IMR-90 (cell line): Measurements from ENCODE around the gene TMPRSS6.

ENCODE experiments used
- BHLHE40 ChIP-seq: fragments of 150-350 bp; IDR thresholded peaks from 2 replicates; pipeline ENCODE4 v1.6.1; 2016; ENCODE audit warnings: mild to moderate bottlenecking, low read depth, low read length
- CEBPB ChIP-seq: IDR thresholded peaks from 2 replicates; pipeline ENCODE4 v1.6.1; 2012; ENCODE audit warnings: low read depth, low read length, improper control_type of control experiment
- CHD1 ChIP-seq: IDR thresholded peaks from 2 replicates; pipeline ENCODE4 v1.6.1; 2012; ENCODE audit warnings: low read depth, low read length, improper control_type of control experiment
- CTCF ChIP-seq: conservative IDR thresholded peaks from 2 replicates; pipeline ENCODE4 v1.5.1; 2012; ENCODE audit warnings: mild to moderate bottlenecking, low read depth, low read length, improper control_type of control experiment
- FOS ChIP-seq: fragments of 150-350 bp; IDR thresholded peaks from 2 replicates; pipeline ENCODE4 v1.6.1; 2016; ENCODE audit warnings: low read depth, low read length
- MAFK ChIP-seq: IDR thresholded peaks from 2 replicates; pipeline ENCODE4 v1.6.1; 2012; ENCODE audit warnings: low read depth, low read length, improper control_type of control experiment
- MAZ ChIP-seq: IDR thresholded peaks from 2 replicates; pipeline ENCODE4 v1.6.1; 2012; ENCODE audit warnings: low read depth, mild to moderate bottlenecking, low read length, improper control_type of control experiment, moderate library complexity, borderline replicate concordance
- MXI1 ChIP-seq: IDR thresholded peaks from 2 replicates; pipeline ENCODE4 v1.6.1; 2012; ENCODE audit warnings: low read depth, mild to moderate bottlenecking, low read length, moderate library complexity, borderline replicate concordance
- POLR2A ChIP-seq: IDR thresholded peaks from 2 replicates; pipeline ENCODE4 v1.6.1; 2012; ENCODE audit warnings: mild to moderate bottlenecking, low read depth, low read length
- RAD21 ChIP-seq: IDR thresholded peaks from 2 replicates; pipeline ENCODE4 v1.6.1; 2012; ENCODE audit warnings: low read length, improper control_type of control experiment
- RFX5 ChIP-seq: IDR thresholded peaks from 2 replicates; pipeline ENCODE4 v1.8.0; 2012; ENCODE audit warnings: low read depth, mild to moderate bottlenecking, low read length, moderate library complexity
- SMC3 ChIP-seq: fragments of 150-350 bp; IDR thresholded peaks from 2 replicates; pipeline ENCODE4 v1.6.1; 2016; ENCODE audit warnings: low read depth, mild to moderate bottlenecking, antibody characterized with exemption, low read length, moderate library complexity
- USF2 ChIP-seq: fragments of 150-350 bp; IDR thresholded peaks from 2 replicates; pipeline ENCODE4 v1.6.1; 2017; ENCODE audit warnings: mild to moderate bottlenecking, antibody characterized with exemption, low read length, low read depth

- TF ChIP-seq CTCF (no peak), POLR2A (no peak), MXI1 (no peak), CHD1 (no peak), USF2 (no peak), BHLHE40 (no peak), CEBPB (no peak), RFX5 (no peak), FOS (no peak), SMC3 (no peak), RAD21 (no peak), MAFK (no peak), MAZ (no peak)
Observed at GRCh38 chr22:37137903-37138665, 28.6 kb upstream of the TMPRSS6 start.
